Liver (tissue), 3 donors: ENCODE results near the gene ZC3HAV1L.

Source experiments
- EGR1 ChIP-seq, 2 donors: IDR thresholded peaks; 2 replicates each; pipeline ENCODE4 v1.6.1; 2016 to 2018; ENCODE audit warnings: antibody characterized with exemption in 2 of 2, low read depth in 2 of 2
- TF ChIP-seq, protein P1 (sequence below): fragments of 150-350 bp; IDR thresholded peaks from 2 replicates; pipeline ENCODE4 v1.5.1; 2017; ENCODE audit warnings: improper control_type of control experiment, low read depth, low read length; ENCODE audit not compliant: missing input control
- TF ChIP-seq, protein P2 (sequence below): IDR thresholded peaks from 2 replicates; pipeline ENCODE4 v1.6.1; 2016; ENCODE audit warnings: antibody characterized with exemption, mild to moderate bottlenecking
- donor health status: healthy.
- donor health status: healthy.

DNA sequence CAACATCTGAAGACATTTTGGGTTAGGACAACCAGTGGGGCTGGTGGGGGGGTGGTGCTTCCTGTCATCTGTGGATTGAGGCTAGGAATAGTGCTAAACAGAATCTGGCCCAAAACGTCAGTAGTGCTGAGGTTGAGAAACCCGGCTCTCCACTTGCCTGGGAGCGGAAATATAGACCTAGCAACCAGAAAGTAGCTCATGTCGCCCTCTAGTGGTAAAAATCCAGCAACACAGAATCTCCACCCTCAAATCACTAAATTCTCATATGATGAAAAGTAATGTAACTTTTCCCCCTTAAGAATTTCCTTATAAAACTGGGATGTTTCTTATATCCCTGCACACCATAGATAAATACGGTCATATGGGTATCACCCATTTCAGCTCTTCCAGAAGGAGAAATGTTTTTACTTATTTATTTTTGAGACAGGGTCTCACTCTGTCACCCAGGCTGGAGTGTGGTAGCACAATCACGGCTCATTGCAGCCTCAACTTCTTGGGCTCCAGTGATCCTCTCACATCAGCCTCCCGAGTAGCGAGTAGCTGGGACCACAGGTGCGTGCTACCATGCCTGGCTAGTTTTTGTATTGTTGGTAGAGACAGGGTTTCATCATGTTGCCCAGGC lies 39.3 kb upstream of the ZC3HAV1L start:
- TF ChIP-seq, protein P1, sequence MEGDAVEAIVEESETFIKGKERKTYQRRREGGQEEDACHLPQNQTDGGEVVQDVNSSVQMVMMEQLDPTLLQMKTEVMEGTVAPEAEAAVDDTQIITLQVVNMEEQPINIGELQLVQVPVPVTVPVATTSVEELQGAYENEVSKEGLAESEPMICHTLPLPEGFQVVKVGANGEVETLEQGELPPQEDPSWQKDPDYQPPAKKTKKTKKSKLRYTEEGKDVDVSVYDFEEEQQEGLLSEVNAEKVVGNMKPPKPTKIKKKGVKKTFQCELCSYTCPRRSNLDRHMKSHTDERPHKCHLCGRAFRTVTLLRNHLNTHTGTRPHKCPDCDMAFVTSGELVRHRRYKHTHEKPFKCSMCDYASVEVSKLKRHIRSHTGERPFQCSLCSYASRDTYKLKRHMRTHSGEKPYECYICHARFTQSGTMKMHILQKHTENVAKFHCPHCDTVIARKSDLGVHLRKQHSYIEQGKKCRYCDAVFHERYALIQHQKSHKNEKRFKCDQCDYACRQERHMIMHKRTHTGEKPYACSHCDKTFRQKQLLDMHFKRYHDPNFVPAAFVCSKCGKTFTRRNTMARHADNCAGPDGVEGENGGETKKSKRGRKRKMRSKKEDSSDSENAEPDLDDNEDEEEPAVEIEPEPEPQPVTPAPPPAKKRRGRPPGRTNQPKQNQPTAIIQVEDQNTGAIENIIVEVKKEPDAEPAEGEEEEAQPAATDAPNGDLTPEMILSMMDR = peak; percentile 91
- TF ChIP-seq, protein P2, sequence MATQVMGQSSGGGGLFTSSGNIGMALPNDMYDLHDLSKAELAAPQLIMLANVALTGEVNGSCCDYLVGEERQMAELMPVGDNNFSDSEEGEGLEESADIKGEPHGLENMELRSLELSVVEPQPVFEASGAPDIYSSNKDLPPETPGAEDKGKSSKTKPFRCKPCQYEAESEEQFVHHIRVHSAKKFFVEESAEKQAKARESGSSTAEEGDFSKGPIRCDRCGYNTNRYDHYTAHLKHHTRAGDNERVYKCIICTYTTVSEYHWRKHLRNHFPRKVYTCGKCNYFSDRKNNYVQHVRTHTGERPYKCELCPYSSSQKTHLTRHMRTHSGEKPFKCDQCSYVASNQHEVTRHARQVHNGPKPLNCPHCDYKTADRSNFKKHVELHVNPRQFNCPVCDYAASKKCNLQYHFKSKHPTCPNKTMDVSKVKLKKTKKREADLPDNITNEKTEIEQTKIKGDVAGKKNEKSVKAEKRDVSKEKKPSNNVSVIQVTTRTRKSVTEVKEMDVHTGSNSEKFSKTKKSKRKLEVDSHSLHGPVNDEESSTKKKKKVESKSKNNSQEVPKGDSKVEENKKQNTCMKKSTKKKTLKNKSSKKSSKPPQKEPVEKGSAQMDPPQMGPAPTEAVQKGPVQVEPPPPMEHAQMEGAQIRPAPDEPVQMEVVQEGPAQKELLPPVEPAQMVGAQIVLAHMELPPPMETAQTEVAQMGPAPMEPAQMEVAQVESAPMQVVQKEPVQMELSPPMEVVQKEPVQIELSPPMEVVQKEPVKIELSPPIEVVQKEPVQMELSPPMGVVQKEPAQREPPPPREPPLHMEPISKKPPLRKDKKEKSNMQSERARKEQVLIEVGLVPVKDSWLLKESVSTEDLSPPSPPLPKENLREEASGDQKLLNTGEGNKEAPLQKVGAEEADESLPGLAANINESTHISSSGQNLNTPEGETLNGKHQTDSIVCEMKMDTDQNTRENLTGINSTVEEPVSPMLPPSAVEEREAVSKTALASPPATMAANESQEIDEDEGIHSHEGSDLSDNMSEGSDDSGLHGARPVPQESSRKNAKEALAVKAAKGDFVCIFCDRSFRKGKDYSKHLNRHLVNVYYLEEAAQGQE = no peak
- TF ChIP-seq EGR1 (IDR thresholded peaks at IDR 0.05; ENCODE audit: low read depth in 2 of 2) = no peak
